Stimulated activated CD4-positive, alpha-beta T cell treated with anti-CD3 and anti-CD28 coated beads, Interleukin-1b, Interleukin-23, amount 100 ng/mL, for 1 hour (primary cell): ENCODE data around the gene PRIM2.
"Not testable (repeated sequence)": the region's sequence is repeated elsewhere in the genome, so short reads cannot be mapped to it uniquely, and the experiment has no call there.

Experiments used
- DNase-seq, 2 donors: peaks; one replicate each; pipeline ENCODE4 v3.0.0-alpha.2; 2020; ENCODE audit warnings: low read depth in 2 of 2

Gene PRIM2, protein sequence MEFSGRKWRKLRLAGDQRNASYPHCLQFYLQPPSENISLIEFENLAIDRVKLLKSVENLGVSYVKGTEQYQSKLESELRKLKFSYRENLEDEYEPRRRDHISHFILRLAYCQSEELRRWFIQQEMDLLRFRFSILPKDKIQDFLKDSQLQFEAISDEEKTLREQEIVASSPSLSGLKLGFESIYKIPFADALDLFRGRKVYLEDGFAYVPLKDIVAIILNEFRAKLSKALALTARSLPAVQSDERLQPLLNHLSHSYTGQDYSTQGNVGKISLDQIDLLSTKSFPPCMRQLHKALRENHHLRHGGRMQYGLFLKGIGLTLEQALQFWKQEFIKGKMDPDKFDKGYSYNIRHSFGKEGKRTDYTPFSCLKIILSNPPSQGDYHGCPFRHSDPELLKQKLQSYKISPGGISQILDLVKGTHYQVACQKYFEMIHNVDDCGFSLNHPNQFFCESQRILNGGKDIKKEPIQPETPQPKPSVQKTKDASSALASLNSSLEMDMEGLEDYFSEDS

DNA sequence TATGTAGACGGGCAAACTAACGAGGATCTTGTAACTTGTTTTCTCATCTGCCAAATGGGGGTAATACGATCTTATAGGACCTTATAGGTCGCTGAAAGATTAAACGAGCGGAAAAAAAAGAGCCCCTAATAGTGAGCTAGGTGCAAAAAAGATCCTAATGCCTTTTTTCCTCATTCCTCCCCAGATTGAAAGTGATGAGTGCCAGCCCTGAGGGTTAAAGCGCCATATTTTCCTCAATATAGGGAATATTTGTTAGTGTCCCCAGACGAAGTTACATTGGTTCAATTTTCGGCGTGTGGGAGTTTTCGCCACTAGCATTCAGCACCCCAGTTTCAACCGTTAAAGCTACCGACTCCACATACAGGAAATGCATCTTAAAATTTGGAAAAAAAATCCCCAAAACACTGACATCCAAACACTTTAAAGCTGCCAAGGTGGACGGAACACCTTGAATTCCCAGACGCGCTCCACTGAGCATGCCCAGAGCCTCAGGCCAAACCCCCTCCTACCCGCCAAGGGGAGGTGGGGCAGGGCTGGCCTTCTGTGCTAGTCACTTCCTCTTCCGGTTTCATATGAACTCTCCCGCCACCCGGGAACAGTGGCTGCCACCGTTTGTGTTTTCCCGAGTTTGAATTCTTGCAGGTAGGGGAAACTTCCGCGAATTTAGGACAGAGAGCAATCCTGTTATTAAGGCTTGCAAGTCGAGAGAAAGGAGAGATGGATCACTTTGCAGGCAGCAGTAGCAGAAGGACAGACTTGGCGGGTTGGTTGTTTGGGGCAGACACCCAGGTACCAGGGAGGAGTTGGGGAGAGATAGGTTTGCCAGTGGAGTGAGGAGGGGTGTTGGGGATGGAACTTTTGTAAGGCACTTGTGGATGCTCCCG, at the start of gene PRIM2:
PRIM2 (plus strand) TSS at position 571 of the 884 bp plus-strand sequence. CDS start 816 bp downstream, outside the sequence.
- peak; percentile 50 to 62 for DNase-seq

DNA sequence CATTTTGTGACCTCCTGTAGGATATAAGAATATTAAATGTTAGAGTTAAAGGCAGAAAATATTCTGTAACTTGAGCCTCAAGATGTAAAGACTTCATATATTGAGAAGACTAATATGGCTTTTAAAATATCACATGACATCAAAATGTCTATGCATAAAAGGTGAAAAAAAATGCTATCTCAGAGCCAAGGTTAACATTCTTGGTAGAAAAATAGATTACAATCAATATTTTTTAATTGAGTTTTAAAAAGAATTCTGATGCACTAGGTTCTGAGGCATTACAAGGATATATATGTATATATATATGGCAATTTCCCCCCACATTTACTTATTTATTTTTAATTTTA, 49.2 kb upstream of the PRIM2 start:
- DNase-seq: no peak

DNA sequence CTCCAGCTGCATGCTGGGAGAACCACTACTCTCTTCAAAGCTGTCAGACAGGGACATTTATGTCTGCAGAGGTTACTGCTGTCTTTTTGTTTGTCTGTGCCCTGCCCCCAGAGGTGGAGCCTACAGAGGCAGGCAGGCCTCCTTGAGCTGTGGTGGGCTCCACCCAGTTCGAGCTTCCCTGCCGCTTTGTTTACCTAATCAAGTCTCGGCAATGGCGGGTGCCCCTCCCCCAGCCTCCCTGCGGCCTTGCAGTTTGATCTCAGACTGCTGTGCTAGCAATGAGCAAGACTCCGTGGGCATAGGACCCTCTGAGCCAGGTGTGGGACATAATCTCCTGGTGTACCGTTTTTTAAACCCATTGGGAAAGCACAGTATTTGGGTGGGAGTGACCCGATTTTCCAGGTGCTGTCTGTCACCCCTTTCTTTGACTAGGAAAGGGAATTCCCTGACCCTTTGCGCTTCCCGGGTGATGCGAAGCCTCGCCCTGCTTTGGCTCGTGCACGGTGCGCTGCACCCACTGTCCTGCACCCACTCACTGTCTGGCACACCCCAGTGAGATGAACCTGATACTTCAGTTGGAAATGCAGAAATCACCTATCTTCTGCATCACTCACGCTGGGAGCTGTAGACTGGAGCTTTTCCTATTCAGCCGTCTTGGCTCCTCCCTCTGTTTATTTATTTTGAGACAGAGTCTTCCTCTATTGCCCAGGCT, 43.2 kb upstream of the PRIM2 start:
- DNase-seq: not testable (repeated sequence)

DNA sequence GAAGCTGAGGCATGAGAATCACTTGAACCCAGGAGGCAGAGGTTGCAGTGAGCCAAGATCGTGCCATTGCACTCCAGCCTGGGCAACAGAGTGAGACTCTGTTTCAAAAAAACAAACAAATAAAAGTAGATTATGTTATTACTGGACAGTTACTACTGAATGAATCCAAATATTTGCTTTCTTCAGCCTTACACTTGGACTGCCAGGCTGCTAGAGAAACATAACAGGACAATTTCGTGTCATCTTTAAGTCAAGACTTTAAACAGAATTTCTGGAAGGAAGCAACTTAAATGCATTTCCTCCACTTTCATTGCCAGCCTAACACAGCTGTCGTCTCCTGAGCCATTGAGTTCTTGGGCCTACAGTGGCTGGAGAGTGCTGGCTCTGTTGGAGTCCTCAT, 42.0 kb upstream of the PRIM2 start:
- no peak for DNase-seq

DNA sequence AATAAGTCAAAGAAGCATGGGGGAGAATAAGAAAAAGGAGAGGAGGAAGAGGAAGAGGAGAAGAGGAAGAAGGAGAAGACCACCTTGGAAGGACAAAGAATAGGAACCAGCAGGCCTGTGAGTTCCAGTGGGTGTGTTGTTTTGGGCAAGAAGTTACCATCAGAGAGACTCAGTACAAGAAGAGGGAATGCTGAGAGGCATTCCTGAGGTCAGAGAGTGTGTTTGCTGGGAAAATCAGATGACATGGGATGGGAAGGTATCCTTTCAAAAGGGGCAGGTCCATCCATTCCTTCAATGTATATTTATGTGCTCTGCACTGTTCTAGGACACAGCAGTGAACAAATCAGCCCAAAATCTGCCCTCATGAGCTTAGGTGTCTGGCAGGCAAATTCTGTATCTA, 40.5 kb upstream of the PRIM2 start:
- DNase-seq: no peak

DNA sequence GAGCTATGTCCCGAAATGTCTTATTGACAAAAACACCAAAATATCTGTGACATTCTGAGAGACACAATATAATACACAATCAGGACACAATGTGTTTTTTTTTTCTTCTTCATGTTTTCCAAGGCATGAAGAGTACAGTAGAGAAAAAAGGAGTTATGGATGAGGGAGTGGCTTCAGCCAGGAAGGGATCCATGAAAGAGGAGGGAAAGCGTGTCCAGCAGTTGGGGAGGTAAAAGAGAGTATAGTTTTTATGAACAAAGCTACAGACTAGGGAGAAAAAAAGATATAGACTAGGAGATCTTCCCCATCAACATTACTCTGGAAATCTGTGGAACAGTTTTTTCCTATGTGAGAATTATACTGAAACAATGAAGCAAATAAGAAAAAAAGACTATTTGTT, 38.9 kb upstream of the PRIM2 start:
- DNase-seq: no peak

DNA sequence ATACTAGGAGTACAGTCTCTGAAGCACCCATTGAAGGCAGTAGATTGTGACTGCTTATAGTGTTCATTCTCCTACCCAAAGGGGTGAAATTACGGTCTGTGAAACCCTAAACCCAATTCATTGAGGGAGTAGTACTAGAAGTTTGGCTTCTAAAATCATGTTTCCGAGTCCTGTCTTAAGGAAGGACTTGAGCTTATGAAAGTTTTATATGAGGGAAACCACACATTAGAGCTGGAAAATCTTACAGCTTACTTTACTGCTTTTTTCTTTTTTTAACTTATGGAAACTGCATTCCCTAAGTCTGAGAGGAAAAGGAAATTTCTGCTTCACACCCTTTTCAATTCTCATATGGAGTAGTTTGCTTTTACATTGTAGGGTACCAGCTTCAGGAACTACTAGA, 38.4 kb upstream of the PRIM2 start:
- no peak for DNase-seq

DNA sequence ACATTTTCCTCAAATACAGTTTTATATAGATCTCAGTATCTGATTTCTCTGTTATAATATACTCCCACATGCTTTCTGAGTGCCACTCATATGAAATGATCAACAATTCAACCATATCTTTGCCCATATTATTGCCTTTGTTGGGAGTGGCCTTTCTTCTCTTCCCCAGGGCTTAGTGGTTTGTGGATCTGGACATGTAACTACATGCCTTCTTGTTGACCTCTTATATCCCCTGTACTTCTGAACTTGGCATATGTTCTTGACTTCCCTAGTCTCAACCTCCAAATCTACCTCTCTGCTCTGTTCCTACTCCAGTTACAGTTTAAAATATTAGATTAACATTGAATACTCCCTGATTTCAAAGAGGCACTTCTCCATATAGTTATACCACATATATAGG, 34.3 kb upstream of the PRIM2 start:
- DNase-seq: no peak

GRCh38 chr6:57283911-57284455, 33.4 kb upstream of the PRIM2 start:
- no peak for DNase-seq

GRCh38 chr6:57288136-57288535, 29.3 kb upstream of the PRIM2 start:
- DNase-seq: not testable (repeated sequence)

DNA sequence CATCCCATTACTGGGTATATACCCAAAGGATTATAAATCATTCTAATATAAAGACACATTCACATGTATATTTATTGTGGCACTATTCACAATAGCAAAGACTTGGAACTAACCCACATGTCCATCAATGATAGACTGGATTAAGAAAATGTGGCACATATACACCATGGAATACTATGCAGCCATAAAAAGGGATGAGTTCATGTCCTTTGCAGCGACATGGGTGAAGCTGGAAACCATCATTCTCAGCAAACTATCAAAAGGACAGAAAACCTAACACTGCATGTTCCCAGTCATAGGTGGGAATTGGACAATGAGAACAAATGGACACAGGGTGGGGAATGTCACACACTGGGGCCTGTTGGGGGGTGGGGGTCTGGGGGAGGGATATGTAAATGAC, 24.0 kb upstream of the PRIM2 start:
- not testable (repeated sequence) for DNase-seq

- no peak for DNase-seq
These were observed 22.5 kb upstream of the PRIM2 start for GRCh38 chr6:57294862-57295445.

DNA sequence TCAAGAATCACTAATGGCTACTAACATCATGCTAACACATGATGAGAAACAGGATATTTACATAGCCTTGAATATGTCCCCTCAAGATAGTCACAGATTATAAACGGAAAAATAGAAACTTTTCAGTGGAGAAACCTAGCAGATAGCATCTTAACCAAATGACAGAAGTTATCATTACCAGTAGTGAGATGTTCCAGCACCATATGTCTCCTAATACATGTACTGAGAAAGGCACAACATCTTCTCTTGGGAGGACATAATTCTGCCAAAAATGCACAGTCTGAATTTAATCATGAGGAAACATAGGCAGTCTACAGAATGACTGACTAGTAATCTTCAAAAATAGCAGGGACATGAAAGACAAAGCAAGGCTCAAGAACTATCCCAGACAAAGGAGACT, 19.9 kb upstream of the PRIM2 start:
- DNase-seq: no peak

DNA sequence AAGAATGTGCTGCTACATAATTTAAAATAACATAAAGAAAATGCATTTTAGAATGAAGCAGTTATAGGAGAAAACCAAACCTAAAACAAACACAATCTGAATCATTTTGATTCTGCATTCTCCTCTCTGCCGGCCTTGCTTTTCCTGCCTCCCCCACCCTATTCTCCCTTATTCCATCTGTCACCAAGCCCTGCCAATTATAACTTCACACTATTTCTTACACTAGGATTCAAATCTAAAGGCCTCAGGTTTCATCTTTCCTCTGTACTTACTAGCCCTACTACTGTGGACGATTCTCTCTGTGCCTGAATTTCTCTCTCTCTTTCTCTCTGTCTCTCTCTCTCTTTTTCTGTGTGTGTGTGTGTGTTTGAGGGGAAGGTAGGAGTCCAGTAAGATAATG, 18.7 kb upstream of the PRIM2 start:
- no peak for DNase-seq

DNA sequence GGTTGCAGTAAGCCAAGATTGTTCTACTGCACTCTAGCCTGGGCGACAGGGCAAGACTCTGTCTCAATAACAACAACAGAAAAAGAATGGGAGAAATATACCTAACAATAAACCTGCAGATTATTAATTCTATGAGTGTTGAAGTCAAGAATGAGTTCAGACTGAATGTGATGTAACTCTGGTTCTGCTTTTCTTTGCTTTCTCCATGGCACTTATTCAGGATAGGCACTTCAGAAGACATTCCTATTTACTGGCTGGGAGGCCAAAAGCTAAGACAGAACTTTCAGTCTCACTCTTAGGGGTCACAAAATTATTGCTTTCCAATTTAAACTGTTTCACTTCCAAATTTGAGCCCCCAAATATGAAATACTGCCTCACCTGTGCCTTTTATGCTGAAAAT, 15.7 kb upstream of the PRIM2 start:
- no peak for DNase-seq

DNA sequence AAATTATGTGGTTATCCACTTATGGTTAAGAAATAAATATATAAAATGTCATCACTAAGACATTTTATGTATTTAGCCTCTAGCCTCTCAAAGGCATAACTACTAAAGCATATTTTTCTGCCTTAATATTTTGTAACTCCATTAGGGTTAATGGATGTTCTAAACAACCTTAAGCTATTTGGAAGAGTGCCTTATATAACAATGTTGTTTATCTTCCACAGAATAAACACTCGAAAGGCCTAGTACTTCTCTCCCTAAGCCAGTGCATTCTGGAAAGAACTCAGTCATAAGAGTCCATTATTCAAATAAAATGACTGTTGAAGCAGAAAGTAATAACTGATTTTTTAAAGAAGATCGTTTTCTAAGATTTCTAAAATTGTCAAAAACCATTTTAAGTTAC, 15.0 kb upstream of the PRIM2 start:
- no peak for DNase-seq

DNA sequence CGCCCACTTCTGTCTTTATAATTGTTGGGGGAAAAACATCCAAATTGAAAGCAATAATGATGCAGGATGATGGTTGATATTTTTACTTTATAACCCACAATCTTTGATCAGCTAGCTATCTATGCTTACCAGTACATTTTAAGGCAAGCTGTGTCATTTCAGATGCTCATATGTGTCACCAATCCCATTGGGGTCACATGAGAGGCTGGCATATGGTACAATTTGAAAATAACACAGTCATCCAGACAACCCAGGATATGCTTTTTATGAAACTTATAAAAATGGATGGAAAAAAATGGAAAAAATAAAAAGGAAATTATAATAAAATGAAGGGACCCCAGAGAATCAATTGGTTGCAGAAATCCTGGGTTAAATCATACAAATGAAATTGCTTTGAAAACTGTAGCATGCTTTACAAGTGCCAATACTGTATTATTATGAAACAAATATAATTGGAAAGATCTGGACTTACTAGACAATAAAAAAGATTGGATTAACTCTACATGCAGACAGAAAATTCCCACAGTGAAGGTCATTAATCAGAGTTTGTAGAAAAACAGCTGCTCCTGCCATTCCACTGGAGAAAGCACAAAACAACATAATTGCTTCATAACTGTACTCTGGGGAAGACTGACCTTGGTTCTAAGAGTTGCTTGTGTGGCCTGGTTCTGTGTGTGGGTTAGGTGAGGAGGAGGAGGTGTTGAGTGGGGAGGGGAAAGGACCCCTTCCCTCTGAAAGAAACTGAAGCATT, 13.3 kb upstream of the PRIM2 start:
- DNase-seq: no peak

DNA sequence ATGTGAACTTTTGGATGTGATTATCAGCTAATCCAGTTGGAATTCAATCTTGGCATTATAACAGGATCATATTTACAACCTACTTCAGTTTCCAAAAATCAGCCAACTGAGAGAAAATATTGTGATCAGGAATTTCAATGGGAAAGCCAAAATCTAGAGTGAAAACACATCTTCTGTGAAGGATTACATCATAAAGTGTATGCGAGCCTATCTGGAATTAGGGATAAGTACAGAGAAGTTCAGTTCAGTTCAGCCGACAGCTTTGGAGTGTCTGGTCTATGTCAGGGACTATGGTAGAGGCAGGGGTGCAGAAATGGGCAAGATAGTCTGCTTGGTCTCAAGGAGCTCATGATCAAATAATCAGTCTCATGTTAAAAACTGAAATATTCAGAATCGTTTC, 12.3 kb upstream of the PRIM2 start:
- DNase-seq: no peak

DNA sequence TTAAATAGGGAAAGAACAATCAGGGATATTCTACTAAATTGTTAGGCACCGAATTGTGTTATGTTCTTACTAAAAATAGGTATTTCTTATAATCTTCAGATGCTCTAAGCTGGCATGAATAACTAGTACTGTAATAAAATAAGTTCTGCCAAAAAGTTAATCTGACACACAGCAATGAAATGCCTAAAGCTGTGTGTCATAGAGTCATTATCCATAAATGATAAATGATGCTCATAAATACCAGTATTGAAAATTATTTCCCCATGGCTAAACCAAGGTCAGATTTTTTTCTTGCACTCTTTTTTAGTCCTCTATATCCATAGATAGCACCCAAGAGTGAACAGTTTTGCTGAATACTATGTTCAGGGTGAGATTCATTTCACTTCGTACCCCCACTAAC, 11.7 kb upstream of the PRIM2 start:
- no peak for DNase-seq

DNA sequence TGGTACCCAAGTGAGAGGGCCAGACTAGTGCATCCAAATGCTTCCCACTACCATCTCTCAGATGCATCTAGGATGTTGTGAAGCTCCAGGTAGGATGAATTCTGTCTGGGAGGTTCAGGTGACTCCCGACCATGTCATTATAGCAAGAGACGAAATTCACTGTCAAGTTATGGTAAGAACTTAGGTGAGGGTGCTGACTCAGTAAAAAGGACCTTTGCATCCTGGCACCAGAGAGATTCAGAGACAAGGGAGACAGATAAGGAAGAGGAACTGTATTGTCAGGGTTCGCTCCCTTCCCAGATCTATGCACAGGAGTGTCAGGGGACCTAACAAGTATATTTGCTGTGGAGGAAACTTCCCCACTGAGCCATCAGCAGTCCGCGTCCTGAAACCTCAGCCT, 11.2 kb upstream of the PRIM2 start:
- no peak for DNase-seq

DNA sequence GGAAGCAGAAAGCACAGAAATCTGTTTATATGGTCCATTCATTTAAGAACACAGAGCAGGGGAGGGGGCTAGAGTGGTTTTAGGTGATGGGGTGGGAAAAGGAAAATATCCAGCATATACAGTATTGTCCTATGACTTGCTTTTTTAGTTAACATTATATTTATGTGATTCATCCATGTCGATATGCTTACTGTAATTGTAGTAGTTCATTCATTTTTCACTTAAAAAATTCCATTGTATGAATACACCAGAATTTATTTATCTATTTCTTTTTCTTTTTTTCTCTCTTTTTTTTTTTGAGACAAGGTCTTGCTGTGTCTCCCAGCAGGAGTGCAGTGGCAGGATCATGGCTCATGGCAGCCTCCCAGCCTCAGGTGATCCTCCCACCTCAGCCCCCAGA, 9.6 kb upstream of the PRIM2 start:
- no peak for DNase-seq
